ENCODE data around the gene CCDC141. TPM values are rescaled to one million over a fixed set of nuclear protein-coding genes. Genes with fewer than 3 reads are reported as not detected.

Gene CCDC141, protein sequence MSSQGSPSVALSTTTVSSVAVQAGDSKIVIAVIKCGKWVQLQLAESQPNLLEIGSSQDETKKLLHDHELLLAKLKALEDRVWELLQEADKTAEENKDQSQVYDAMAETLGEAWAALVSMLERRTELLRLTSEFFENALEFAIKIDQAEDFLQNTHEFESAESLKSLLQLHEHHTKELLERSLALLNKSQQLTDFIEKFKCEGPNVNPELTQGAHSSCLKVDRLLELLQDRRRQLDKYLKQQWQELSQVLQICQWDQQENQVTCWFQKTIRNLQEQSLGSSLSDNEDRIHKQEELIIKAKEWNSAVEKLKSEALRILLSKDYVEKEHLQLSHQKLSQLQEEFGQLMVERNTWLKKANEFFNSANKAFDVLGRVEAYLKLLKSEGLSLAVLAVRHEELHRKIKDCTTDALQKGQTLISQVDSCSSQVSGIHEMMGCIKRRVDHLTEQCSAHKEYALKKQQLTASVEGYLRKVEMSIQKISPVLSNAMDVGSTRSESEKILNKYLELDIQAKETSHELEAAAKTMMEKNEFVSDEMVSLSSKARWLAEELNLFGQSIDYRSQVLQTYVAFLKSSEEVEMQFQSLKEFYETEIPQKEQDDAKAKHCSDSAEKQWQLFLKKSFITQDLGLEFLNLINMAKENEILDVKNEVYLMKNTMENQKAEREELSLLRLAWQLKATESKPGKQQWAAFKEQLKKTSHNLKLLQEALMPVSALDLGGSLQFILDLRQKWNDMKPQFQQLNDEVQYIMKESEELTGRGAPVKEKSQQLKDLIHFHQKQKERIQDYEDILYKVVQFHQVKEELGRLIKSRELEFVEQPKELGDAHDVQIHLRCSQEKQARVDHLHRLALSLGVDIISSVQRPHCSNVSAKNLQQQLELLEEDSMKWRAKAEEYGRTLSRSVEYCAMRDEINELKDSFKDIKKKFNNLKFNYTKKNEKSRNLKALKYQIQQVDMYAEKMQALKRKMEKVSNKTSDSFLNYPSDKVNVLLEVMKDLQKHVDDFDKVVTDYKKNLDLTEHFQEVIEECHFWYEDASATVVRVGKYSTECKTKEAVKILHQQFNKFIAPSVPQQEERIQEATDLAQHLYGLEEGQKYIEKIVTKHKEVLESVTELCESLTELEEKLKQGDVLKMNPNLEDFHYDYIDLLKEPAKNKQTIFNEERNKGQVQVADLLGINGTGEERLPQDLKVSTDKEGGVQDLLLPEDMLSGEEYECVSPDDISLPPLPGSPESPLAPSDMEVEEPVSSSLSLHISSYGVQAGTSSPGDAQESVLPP (N-terminal part only)
- total RNA-seq (2016; rRNA removed; fragmentation: Illumina TruSeq; extraction: Trizol) (not detected in 2 replicates), polyA plus RNA-seq (2011; rRNA removed) (not detected in 2 replicates), polyA minus RNA-seq (2011; rRNA and poly(A)+ RNA removed; ENCODE audit: low replicate concordance) (0.02 and 0.06 TPM in 2 replicates), Bru-seq, nascent RNA (percentile 5 among the genes with signal in this experiment), BruChase-seq, experiment 1, labeled RNA remaining after a 6-hour chase (percentile 6 among the genes with signal in this experiment), BruChase-seq, experiment 2, labeled RNA remaining after a 2-hour chase (percentile 9 among the genes with signal in this experiment)
- not detected in 2 replicates for total RNA-seq (2016; cell fraction: cytosol; rRNA removed; fragmentation: Illumina TruSeq; extraction: Trizol; ENCODE audit: low read depth)
- total RNA-seq (2016; cell fraction: insoluble cytoplasmic fraction; rRNA removed; fragmentation: Illumina TruSeq; extraction: Trizol): not detected in 2 replicates
- not detected in 2 replicates for total RNA-seq (2016; cell fraction: membrane; rRNA removed; fragmentation: Illumina TruSeq; extraction: Trizol)
- not detected in 2 replicates for total RNA-seq (2016; cell fraction: nucleus; rRNA removed; fragmentation: Illumina TruSeq; extraction: Trizol)
- polyA plus RNA-seq (2011; cell fraction: cytosol; rRNA removed): not detected in 2 replicates
- not detected in 2 replicates for polyA plus RNA-seq (2011; cell fraction: nucleus; rRNA removed)
- polyA plus RNA-seq (2012): not detected in 2 replicates
- not detected in 2 replicates for polyA plus RNA-seq (2016; cell fraction: cytosol; fragmentation: Illumina TruSeq; extraction: Trizol; ENCODE audit: low read depth)
- polyA plus RNA-seq (2016; cell fraction: insoluble cytoplasmic fraction; fragmentation: Illumina TruSeq; extraction: Trizol; ENCODE audit: low read depth): not detected in 2 replicates
- polyA plus RNA-seq (2016; cell fraction: membrane; fragmentation: Illumina TruSeq; extraction: Trizol; ENCODE audit: low read depth): not detected in 2 replicates
- not detected in 2 replicates for polyA plus RNA-seq (2016; cell fraction: nucleus; fragmentation: Illumina TruSeq; extraction: Trizol; ENCODE audit: insufficient read depth, low read depth)
- polyA minus RNA-seq (2011; cell fraction: cytosol; rRNA and poly(A)+ RNA removed): not detected in 2 replicates
- not detected in 2 replicates for polyA minus RNA-seq (2011; cell fraction: nucleus; rRNA and poly(A)+ RNA removed)
- long read RNA-seq, experiment 1: 0 reads
- long read RNA-seq, experiment 2: 0 reads

DNA sequence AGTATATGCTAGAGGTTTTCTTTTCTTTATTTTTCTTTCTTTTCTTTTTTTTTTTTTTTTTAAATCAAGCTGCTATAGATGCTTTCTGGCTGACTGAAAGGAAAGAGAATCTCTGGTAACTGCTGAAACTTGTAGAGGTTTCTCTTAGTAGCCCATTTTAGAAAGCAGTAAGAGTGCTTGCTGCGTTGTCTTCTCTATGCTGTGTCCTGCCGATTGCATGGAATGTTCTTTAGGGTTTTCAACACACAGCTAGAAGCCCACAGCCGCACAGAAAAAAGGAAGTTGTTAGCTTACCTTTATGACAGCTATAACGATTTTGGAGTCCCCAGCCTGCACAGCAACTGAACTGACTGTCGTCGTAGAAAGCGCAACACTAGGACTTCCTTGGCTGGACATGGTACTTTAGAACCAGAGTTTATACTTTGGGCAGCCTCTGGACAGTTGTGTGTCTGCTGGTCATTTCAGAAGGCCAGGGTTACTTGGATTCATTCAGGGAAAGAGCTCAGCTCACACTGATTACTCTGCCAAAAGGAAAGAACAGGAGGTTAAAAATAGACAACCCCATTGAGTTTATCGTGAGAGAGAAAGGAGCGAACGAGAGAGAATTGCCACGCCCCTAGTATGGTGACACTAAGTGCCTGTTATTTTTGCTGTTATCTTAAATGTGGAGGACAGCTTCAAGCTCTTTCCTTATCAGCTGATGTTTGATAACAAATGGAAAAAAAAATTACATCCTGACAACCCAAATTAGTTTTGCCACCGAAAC, at the start of gene CCDC141:
Gene CCDC141 (minus strand): TSS at position 592 of the 766 bp plus-strand sequence. CDS start 196 bp downstream, at position 396.
- POLR2A ChIA-PET: no interaction called here
- in situ Hi-C loops (cut with HindIII; ENCODE audit: extremely low pct_ligation_motif_present, low pct_unique_long_range_greater_than_20kb) (no loop called here), intact Hi-C loops (cut with micrococcal nuclease; ENCODE audit: unreplicated experiment) (no loop called here)
- Histone ChIP-seq H3K9ac (ENCODE audit: insufficient read depth, low read depth, low read length) (no peak within 1 kb of the TSS), H3K27ac (ENCODE audit: extremely low read length, insufficient read depth, low read length) (no peak within 1 kb of the TSS), H3K4me1 (ENCODE audit: insufficient read depth, low read length) (peaks cover 10% of the 10 kb centered on the region), H3K9me3 (ENCODE audit: low read length) (no peaks in the 10 kb centered on the region), H4K20me1 (ENCODE audit: insufficient read depth, low read length) (no peaks in the 10 kb centered on the region), H3K36me3 (replicated peaks in 1 of 2; ENCODE audit: control insufficient read depth in 1 of 2, insufficient read depth in 2 of 2, low read length in 2 of 2) (no peaks in the 10 kb centered on the region), H3K27me3 (ENCODE audit: control insufficient read depth in 1 of 2, insufficient read depth in 2 of 2, low read length in 2 of 2) (no peaks in the 10 kb centered on the region), H3K4me3 (replicated peaks in 1 of 3; ENCODE audit: insufficient read depth in 1 of 3, low read depth in 2 of 3, low read length in 3 of 3) (no peak within 1 kb of the TSS), H3K4me2 (ENCODE audit: low read depth, low read length) (peak within 1 kb of the TSS; percentile 21; the same call in 1 of the 2 replicates), H2AFZ (ENCODE audit: low read length) (no peak within 1 kb of the TSS), H3K79me2 (ENCODE audit: insufficient read depth, low read length) (no peaks in the 10 kb centered on the region)
- 21% methylated on average over 12 of the region's 12 CpGs for WGBS (ENCODE audit: low lambda C conversion rate)
- peak; percentile 52 for ATAC-seq
- DNase-seq (ENCODE audit: low spot score): peak; percentile 32
- peak; percentile 23 for FAIRE-seq
- BruUV-seq (replicated peaks): no TSS peak
- CTCF ChIA-PET (ENCODE audit: low intra/inter-chr PET ratio, low total read pairs): no interaction called here
- TF ChIP-seq ZNF549 (CRISPR knock-in tag; IDR thresholded peaks at IDR 0.05): 0 out of 2 replicates have a peak, but pooled peaks have one; percentile 53
- 0 out of 2 replicates have a peak, but pooled peaks have one; percentile 17 for TF ChIP-seq HNF4A (CRISPR knock-in tag; IDR thresholded peaks at IDR 0.05)
- no peak for TF ChIP-seq CEBPB (IDR thresholded peaks at IDR 0.05; ENCODE audit: borderline replicate concordance, low read depth, low read length)
